SK-N-SH treated with all-trans-retinoic acid at 6 μM for 48 hours (cell line): ENCODE results near the gene LMBR1.

ENCODE experiments used
- ATAC-seq: fragments of 200-7000 bp; cut with Tn5 transposase; 3 replicates; pipeline ENCODE4 v1.9.1; 2020; ENCODE audit warnings: mild to moderate bottlenecking, moderate library complexity
- BACH2 ChIP-seq: fragments of 250-450 bp; sonication (Bioruptor Pico); IDR thresholded peaks from 2 replicates; pipeline ENCODE4 v1.9.0; 2021; ENCODE audit warnings: mild to moderate bottlenecking, borderline replicate concordance
- CSDC2 ChIP-seq: fragments of 250-450 bp; sonication (Bioruptor Pico); IDR thresholded peaks from 2 replicates; pipeline ENCODE4 v1.5.0; 2020; ENCODE audit warnings: mild to moderate bottlenecking, moderate library complexity
- GLIS3 ChIP-seq: fragments of 250-450 bp; sonication (Bioruptor Pico); IDR thresholded peaks from 2 replicates; pipeline ENCODE4 v1.5.0; 2020; ENCODE audit warnings: mild to moderate bottlenecking, moderate library complexity
- ISL1 ChIP-seq: fragments of 250-450 bp; sonication (Bioruptor Pico); IDR thresholded peaks from 2 replicates; pipeline ENCODE4 v2.1.2; 2022; ENCODE audit warnings: mild to moderate bottlenecking, moderate library complexity
- OSR1 ChIP-seq: fragments of 250-450 bp; sonication (Bioruptor Pico); IDR thresholded peaks from 2 replicates; pipeline ENCODE4 v1.8.0; 2022; ENCODE audit warnings: moderate library complexity, mild to moderate bottlenecking, inconsistent platforms
- PPARA ChIP-seq: fragments of 250-450 bp; sonication (Bioruptor Pico); IDR thresholded peaks from 2 replicates; pipeline ENCODE4 v1.5.0; 2020; ENCODE audit warnings: mild to moderate bottlenecking, borderline replicate concordance
- RARB ChIP-seq: fragments of 250-450 bp; sonication (Bioruptor Pico); IDR thresholded peaks from 2 replicates; pipeline ENCODE4 v1.8.0; 2021; ENCODE audit warnings: mild to moderate bottlenecking, moderate library complexity
- SNAI2 ChIP-seq: fragments of 250-450 bp; sonication (Bioruptor Pico); IDR thresholded peaks from 2 replicates; pipeline ENCODE4 v1.5.0; 2020; ENCODE audit warnings: mild to moderate bottlenecking, moderate library complexity
- TCF4 ChIP-seq: fragments of 250-450 bp; sonication (Bioruptor Pico); IDR thresholded peaks from 2 replicates; pipeline ENCODE4 v1.8.0; 2021; ENCODE audit warnings: mild to moderate bottlenecking, moderate library complexity, borderline replicate concordance
- TOX ChIP-seq: fragments of 250-450 bp; sonication (Bioruptor Pico); IDR thresholded peaks from 2 replicates; pipeline ENCODE4 v1.8.0; 2021; ENCODE audit warnings: mild to moderate bottlenecking, moderate library complexity, borderline replicate concordance
- ZC3H10 ChIP-seq: fragments of 250-450 bp; sonication (Bioruptor Pico); IDR thresholded peaks from 2 replicates; pipeline ENCODE4 v1.5.1; 2021; ENCODE audit warnings: mild to moderate bottlenecking, moderate library complexity
- ZFP3 ChIP-seq: fragments of 250-450 bp; sonication (Bioruptor Pico); IDR thresholded peaks from 2 replicates; pipeline ENCODE4 v1.5.0; 2020; ENCODE audit warnings: mild to moderate bottlenecking, moderate library complexity
- ZFP30 ChIP-seq: fragments of 450-650 bp; formaldehyde crosslinking; IDR thresholded peaks from 2 replicates; pipeline ENCODE4 v1.5.0; 2022; ENCODE audit warnings: mild to moderate bottlenecking, moderate library complexity
- ZNF565 ChIP-seq: fragments of 450-650 bp; formaldehyde crosslinking; conservative IDR thresholded peaks from 2 replicates; pipeline ENCODE4 v1.5.0; 2020; ENCODE audit warnings: low read depth, mild to moderate bottlenecking, moderate library complexity
- ZNF70 ChIP-seq: fragments of 450-650 bp; formaldehyde crosslinking; IDR thresholded peaks from 2 replicates; pipeline ENCODE4 v1.5.0; 2020; ENCODE audit warnings: mild to moderate bottlenecking, moderate library complexity
- ZNF8 ChIP-seq: fragments of 450-650 bp; formaldehyde crosslinking; IDR thresholded peaks from 2 replicates; pipeline ENCODE4 v1.5.0; 2020; ENCODE audit warnings: mild to moderate bottlenecking, moderate library complexity
- TF ChIP-seq, protein P1 (sequence below): fragments of 250-450 bp; sonication (Bioruptor Pico); IDR thresholded peaks from 2 replicates; pipeline ENCODE4 v1.5.1; 2021; ENCODE audit warnings: mild to moderate bottlenecking, moderate library complexity
- TF ChIP-seq, protein P2 (sequence below): fragments of 250-450 bp; sonication (Bioruptor Pico); IDR thresholded peaks from 2 replicates; pipeline ENCODE4 v1.8.0; 2021; ENCODE audit warnings: low read depth, mild to moderate bottlenecking, moderate library complexity, borderline replicate concordance
- TF ChIP-seq, protein P3 (sequence below): fragments of 250-450 bp; sonication (Bioruptor Pico); IDR thresholded peaks from 2 replicates; pipeline ENCODE4 v1.8.0; 2020; ENCODE audit warnings: mild to moderate bottlenecking, moderate library complexity, borderline replicate concordance
- TF ChIP-seq, protein P4 (sequence below): fragments of 250-450 bp; sonication (Bioruptor Pico); IDR thresholded peaks from 2 replicates; pipeline ENCODE4 v1.5.1; 2020; ENCODE audit warnings: low read depth, mild to moderate bottlenecking, moderate library complexity

The LMBR1 gene

DNA sequence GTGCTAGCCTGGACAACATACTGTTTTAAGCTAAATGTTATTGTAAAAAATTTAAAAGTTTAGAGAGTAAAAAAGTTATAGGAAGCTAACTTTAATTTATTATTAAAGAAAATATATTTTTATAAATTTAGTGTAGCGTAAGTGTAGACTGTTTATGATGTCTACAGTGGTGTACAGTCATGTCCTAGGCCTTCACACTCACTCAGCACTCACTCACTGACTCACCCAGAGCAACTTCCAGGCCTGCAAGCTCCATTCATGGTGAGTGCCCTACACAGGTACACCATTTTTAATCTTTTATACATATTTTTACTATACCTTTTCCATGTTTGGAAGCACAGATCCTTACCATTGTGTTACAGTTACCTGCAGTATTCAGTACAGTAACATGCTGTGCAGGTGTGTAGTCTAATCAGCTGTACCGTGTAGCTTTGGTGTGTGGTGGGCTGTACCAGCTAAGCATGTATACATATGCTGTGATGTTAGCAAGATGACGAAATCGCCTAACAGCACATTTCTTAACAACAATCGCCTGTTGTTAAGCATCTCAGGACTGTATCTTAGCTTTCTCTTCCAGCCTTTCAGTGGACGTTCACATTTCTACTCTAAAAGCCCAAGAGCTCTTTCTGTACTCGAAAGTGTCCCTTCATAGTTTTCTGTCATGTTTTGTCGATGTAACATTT, 240.0 kb downstream of the LMBR1 start:
- no peak for TF ChIP-seq CSDC2 (CRISPR knock-in tag)
- no peak for TF ChIP-seq ZNF565 (CRISPR knock-in tag)
- TF ChIP-seq TCF4 (CRISPR knock-in tag) = no peak
- TF ChIP-seq ZNF70 (CRISPR knock-in tag) = no peak
- no peak for TF ChIP-seq RARB
- TF ChIP-seq, protein P1, sequence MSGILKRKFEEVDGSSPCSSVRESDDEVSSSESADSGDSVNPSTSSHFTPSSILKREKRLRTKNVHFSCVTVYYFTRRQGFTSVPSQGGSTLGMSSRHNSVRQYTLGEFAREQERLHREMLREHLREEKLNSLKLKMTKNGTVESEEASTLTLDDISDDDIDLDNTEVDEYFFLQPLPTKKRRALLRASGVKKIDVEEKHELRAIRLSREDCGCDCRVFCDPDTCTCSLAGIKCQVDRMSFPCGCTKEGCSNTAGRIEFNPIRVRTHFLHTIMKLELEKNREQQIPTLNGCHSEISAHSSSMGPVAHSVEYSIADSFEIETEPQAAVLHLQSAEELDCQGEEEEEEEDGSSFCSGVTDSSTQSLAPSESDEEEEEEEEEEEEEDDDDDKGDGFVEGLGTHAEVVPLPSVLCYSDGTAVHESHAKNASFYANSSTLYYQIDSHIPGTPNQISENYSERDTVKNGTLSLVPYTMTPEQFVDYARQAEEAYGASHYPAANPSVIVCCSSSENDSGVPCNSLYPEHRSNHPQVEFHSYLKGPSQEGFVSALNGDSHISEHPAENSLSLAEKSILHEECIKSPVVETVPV (CRISPR knock-in tag) = no peak
- no peak for TF ChIP-seq GLIS3
- ATAC-seq = no peak; the same call in 2 of the 3 replicates

DNA sequence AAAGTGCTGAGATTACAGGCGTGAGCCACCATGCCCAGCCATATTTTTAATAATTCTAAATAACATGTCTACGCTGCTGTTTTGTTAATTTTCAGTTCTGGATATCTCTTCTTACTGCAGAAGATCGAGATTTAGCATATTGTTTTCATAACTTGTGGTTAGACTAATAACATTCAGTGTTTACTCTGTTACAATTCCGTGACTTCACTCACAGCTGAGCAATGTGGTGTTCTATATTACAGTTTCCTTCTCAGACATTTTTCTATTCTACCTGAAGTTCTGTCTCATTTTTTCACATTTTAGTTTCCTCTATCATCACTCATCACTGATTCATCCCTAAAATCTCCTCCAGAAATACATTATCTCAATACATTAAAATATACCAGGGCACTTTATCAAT, 241.5 kb downstream of the LMBR1 start:
- ATAC-seq = no peak
- no peak for TF ChIP-seq PPARA (CRISPR knock-in tag)
- TF ChIP-seq ZFP3 (CRISPR knock-in tag) = no peak
- no peak for TF ChIP-seq OSR1 (CRISPR knock-in tag)
- no peak for TF ChIP-seq CSDC2 (CRISPR knock-in tag)
- TF ChIP-seq, protein P1 (CRISPR knock-in tag) = no peak
- no peak for TF ChIP-seq TOX (CRISPR knock-in tag)
- TF ChIP-seq ZNF8 = no peak
- TF ChIP-seq, protein P2, sequence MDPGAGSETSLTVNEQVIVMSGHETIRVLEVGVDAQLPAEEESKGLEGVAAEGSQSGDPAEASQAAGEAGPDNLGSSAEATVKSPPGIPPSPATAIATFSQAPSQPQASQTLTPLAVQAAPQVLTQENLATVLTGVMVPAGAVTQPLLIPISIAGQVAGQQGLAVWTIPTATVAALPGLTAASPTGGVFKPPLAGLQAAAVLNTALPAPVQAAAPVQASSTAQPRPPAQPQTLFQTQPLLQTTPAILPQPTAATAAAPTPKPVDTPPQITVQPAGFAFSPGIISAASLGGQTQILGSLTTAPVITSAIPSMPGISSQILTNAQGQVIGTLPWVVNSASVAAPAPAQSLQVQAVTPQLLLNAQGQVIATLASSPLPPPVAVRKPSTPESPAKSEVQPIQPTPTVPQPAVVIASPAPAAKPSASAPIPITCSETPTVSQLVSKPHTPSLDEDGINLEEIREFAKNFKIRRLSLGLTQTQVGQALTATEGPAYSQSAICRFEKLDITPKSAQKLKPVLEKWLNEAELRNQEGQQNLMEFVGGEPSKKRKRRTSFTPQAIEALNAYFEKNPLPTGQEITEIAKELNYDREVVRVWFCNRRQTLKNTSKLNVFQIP (CRISPR knock-in tag) = no peak
- no peak for TF ChIP-seq SNAI2 (CRISPR knock-in tag)
- no peak for TF ChIP-seq ZC3H10 (CRISPR knock-in tag)
- TF ChIP-seq ZFP30 = no peak
- TF ChIP-seq BACH2 (CRISPR knock-in tag) = no peak
- TF ChIP-seq, protein P3, sequence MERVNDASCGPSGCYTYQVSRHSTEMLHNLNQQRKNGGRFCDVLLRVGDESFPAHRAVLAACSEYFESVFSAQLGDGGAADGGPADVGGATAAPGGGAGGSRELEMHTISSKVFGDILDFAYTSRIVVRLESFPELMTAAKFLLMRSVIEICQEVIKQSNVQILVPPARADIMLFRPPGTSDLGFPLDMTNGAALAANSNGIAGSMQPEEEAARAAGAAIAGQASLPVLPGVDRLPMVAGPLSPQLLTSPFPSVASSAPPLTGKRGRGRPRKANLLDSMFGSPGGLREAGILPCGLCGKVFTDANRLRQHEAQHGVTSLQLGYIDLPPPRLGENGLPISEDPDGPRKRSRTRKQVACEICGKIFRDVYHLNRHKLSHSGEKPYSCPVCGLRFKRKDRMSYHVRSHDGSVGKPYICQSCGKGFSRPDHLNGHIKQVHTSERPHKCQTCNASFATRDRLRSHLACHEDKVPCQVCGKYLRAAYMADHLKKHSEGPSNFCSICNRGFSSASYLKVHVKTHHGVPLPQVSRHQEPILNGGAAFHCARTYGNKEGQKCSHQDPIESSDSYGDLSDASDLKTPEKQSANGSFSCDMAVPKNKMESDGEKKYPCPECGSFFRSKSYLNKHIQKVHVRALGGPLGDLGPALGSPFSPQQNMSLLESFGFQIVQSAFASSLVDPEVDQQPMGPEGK = no peak
- no peak for TF ChIP-seq ZNF565 (CRISPR knock-in tag)
- TF ChIP-seq ISL1 (CRISPR knock-in tag) = no peak
- no peak for TF ChIP-seq GLIS3

DNA sequence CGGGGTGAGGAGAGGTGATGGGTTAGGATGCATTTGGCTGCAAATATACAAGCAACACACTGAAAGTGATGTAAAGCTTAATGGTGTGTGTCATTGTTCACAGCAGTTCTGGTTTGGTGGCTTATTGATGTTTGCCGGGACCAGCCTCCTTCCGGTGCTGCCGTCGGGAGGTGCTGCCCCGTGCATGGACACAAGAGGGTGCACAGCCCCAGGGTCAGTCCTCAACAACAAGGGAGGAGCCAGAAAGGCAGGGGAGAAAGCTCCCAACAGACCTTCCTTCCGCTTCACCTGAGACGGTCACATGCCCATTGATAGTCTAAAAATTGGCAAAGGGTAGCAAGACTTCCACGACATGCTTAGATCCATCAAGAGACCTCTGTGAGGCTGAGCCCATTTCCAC, 242.9 kb downstream of the LMBR1 start:
- peak; percentile 77 for ATAC-seq
- TF ChIP-seq OSR1 (CRISPR knock-in tag) = no peak
- TF ChIP-seq GLIS3 = no peak
- TF ChIP-seq, protein P3 = no peak
- TF ChIP-seq ZC3H10 (CRISPR knock-in tag) = no peak
- TF ChIP-seq, protein P4, sequence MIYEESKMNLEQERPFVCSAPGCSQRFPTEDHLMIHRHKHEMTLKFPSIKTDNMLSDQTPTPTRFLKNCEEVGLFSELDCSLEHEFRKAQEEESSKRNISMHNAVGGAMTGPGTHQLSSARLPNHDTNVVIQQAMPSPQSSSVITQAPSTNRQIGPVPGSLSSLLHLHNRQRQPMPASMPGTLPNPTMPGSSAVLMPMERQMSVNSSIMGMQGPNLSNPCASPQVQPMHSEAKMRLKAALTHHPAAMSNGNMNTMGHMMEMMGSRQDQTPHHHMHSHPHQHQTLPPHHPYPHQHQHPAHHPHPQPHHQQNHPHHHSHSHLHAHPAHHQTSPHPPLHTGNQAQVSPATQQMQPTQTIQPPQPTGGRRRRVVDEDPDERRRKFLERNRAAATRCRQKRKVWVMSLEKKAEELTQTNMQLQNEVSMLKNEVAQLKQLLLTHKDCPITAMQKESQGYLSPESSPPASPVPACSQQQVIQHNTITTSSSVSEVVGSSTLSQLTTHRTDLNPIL (CRISPR knock-in tag) = no peak
